ENCODE results near the gene EPHB2.

Gene EPHB2

GRCh38 chr1:22804969-22805671 is 94.5 kb downstream of the EPHB2 start:
- DNase-seq = no peak

DNA sequence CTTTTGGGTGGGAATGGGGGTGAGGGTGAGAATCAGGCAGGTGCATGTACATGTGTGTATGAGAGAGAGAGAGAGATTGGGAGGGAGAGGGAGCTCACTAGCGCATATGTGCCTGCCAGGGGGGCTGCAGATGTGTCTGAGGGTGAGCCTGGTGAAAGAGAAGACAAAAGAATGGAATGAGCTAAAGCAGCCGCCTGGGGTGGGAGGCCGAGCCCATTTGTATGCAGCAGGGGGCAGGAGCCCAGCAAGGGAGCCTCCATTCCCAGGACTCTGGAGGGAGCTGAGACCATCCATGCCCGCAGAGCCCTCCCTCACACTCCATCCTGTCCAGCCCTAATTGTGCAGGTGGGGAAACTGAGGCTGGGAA is 95.0 kb downstream of the EPHB2 start:
- no peak for DNase-seq

GRCh38 chr1:22806584-22806983 is 95.9 kb downstream of the EPHB2 start:
- DNase-seq = no peak

DNA sequence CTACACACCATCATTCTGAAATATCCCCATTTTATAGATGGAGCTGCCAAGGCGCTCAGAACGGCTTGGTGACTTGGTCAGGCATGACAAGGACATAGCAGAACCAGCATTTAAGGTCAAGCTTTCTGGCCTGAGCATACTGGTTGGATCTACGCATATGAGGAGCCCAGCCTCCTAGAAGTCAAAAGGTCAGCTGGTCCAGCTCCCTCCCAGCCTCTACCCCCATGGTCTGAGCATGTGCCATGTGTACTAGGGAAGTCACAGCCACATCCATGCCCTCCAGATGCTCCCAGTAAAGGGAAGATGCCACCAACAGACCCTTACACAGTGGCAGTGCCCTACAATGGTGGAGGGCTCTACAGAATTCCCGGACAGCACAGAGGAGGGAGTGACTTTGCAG is 96.7 kb downstream of the EPHB2 start:
- DNase-seq = no peak

GRCh38 chr1:22808186-22808675 is 97.6 kb downstream of the EPHB2 start:
- DNase-seq = no peak

DNA sequence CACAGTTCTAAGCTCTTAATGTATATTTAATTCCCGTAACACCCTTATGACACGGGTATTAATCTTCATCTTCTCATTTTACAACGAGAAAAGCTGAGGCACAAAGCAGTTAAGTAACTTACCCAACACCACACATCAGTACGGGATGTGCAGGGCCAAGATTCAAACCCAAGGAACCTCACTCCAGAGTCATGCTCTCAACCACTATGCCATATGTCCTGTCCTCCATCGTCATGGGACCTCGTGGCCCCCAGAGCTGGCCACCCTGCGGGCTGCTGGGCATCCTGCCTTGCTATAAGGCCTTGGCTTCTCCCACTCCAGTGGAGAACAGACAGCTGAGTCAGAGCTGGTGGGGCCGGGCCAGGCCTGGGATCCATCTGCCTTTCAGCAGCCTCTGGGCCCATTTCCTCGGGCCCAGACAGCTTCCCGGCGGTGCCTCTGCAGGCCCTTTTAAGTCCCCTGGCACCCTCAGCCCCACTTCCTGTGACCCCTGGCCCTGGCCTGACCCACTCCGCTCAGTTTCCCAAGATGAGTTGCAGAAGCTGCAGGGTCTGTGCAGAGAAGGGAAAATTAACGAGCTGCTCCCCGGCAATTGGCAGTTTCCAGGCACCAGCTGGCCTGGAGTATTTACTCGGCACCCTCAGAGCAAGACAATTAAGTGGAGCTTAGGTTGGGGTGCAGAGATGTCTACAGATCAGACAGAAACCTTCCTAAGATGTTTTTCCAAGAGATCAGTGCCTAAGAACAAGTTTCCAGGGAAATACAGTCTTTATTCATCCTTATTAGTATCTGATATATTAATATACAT is 98.2 kb downstream of the EPHB2 start:
- no peak for DNase-seq

DNA sequence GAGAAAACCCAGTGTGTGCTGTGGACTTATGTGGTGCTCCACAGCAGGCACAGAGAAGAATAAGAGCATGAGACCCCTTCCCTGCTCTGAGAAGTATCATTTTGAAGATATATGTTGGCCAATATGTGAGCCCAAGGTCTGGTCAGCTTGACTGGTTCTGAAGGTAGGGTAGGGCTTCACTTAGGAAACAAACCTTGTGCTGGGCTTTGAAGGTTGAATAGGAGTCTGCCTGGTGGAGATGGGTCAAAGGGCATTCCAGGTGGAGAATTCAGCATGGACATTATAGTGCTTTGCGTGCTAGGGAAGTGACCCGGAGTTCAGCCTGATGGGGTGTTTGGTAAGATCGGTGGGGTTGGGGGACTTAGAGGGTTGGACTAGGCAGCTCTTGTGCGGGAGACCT is 99.1 kb downstream of the EPHB2 start:
- DNase-seq = no peak

- DNase-seq = no peak
These were observed 99.7 kb downstream of the EPHB2 start for GRCh38 chr1:22810378-22810777.

- DNase-seq = no peak
These were observed 101.6 kb downstream of the EPHB2 start for GRCh38 chr1:22812092-22812880.

- no peak for DNase-seq
These were observed 102.6 kb downstream of the EPHB2 start for GRCh38 chr1:22812993-22813790.

DNA sequence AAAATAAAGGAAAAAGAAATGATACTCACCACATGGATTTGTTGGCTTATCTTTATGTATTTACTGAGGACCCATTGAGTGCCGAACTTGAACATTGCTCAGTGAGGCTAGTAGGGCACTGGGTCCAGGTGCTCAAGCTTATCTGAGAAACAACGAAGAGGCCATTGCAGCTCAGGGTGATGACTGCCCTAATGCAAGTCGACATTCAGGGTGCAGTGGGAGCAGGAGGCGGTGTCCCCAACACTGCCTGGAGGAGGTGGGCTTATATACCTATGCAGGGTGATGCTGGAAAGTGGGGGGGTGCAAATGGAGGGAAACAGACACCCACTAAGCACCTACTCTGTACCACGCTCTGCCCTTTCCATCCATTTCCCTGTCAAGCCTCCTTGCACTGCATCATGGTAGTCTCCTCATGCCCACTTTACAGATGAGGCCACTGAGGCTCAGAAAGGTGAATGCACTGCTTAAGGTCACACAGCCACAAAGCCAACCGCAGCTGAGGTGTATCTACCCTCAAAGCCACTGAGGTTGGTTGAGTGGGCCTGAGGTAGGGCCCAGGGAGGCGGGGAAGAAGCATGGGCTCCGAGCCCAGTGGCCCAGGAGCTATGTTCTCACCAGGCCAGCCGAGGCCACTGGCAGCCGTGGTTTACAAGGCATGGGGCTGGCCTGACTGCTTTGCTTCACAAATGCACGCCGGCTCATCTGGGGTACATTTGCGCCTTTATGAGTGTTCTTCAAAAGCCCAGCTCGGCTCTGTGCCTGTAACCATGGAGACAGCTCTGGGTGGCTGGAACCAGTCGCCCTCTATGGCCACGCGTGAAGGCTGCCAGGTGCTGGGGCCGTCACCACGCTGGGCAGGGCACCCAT is 103.8 kb downstream of the EPHB2 start:
- no peak for DNase-seq

DNA sequence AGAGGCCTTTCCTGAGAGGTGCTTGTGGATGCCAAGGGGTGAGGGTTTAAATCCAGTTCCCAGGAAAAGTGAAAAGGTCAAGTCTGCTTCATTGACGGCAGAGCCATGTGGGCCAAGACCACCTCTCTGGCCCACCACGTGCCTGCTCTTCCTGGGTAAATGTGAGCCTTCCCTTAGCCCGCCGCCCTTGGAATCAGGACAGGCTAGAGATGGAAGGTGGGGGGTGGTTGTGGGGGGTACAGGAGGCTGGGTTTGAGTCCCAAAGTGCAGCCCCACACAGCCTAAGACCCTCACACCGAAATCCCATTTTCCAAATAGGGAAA is 104.4 kb downstream of the EPHB2 start:
- DNase-seq = no peak

DNA sequence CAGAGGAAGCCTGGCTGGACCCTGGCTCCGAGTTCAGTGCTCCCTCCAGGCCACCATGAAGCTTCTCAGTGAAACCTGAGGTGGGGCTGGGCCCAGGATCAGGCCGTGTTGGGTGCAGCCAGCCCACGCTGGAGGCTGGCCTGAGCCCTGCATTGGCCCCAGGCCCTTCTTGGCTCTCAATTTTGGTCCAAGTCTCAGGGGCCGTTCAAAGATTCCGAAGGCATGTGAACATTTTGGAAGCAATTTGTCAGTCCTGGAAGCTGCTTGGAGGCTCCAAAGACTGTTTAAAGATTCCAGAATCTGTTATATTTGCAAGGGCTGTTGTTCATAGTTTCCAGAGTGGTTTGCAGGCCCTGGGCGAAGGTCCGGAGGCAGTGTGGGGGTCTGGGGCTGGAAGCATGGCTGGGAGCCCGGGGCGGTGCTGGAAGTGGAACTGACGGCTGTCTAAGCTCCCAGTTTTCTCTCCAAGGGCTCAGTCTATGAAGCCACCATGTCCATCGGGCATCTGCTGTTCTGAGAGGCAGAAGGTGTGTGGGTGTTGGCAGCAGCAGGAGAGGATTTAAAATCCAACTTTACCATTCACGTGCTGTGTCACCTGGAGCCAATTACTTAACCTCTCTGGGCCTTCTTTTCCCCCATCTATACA is 104.9 kb downstream of the EPHB2 start:
- DNase-seq = no peak

DNA sequence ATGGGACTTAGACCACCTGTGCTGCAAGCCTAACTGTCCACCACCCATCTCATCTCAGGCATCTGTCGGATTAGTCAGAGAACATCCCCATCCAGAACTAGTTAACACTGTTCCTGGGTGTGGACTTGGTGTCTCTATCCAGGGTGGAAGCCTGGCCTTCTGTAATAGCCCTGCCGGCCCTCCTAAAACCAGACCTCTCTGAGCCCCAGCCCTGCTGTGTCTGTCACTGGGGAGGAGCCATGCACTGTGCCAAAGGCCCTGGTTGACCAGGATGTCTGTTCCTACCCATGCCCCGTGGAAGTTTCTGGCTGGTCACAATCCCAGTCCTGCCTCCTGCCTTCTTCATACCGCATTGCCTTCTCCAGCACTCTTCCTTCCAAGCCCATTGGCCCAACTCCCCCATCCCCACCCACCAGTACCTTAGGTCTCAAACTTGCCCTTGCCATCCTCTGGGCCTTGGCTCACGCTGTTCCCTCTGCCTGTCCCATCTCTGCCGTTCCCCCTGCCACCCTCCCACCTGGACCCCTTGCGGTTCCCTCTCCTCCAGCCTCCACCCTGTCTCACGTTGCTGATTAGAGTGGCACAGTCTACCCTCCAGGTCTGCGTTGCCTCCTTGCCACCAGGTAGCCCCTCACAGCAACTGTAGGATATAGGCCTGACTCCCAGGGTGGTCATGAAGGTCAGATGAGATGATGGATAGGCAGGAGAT is 105.6 kb downstream of the EPHB2 start:
- DNase-seq = no peak

- no peak for DNase-seq
These were observed 106.2 kb downstream of the EPHB2 start for GRCh38 chr1:22816803-22817202.

DNA sequence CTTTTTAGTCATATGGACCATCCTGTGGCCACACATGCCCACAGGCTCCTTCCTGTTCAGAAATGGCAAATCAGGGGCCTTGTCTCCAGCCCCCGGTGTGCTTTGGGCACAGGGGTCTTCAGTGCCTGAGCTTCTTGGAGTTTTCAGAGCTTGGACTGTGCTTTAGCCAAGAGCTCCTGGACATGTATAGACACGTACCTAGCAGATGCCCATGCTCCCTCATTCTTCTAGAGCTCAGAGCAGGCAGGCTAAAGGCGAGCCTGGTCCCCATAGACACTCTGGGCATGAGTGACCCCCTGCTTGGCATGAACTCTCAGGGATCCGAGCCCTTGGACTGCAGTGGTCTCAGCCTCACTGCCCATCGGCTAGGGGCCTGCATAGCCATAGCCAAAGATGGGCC is 106.8 kb downstream of the EPHB2 start:
- DNase-seq = no peak

DNA sequence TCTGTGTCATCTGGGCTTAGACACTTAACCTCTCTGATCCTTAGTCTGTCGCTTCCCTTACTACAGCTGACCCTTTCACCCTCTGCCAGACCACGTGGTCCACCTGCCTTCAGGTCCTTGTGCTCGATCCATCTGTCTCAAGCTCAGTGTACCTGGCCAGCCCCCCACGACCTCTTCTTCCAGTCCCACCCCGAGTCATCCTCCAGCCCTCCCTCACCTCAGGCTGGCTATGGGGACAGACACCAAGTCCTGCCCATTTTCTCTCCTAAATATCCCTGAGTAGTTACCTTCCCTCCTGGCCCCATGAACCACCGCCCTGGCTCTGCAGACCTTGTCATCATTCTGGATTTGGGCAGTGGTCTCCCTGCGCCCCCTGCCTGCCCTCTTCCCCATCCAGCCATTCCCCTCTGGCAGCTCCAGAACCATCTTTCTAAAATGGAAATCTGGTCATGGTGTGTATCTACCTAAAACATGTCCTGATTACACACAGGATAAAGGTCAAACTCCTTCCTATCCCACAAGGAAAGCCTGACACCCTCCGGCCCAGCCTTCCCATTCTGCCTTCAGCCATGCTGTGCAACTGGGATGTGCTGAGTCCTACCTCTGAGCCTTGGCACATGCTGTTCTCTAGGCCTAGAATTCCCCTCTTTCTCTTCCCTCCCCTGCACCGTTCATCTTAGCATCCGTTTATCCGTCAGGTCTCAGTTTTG is 107.6 kb downstream of the EPHB2 start:
- DNase-seq = no peak

GRCh38 chr1:22819361-22819760 is 108.7 kb downstream of the EPHB2 start:
- DNase-seq = no peak

DNA sequence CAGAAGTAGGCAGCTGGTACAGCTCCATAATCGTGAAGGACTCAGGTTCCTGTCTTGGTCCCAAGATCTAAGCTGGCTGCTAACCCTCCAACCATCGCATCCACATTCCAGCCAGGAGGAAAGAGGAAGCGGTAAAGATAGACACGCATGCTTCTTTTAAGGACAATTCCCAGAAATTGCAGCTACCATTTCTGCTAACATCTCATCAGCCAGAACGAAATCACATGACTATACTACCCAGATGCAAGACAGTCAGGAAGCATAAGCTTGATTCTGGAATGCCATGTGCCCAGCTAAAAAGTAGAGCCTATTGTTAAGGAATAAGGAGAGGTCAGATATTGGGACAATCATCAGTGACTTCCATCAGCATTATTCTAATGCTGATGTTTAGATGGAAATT is 110.4 kb downstream of the EPHB2 start:
- DNase-seq = no peak

DNA sequence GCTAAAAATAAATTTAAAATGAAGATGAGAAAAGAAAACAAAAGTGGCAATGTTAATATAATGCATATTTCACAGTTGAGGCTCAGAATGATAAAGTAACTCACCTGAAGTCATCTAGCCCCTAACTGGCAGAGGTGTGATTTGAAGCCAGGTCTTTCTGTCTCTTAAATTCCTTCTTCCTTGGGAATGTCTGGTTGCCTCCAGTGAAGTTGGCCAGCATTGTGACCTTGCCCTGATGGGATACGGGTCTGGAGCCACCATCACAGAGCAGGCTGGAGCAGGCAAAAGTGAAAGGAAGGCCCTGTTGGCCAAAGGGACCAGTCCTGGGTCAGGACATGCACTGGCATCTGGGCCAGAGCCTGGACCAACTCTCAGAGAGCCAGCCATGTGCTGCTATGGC is 111.7 kb downstream of the EPHB2 start:
- no peak for DNase-seq
